Measurements from ENCODE around the gene CAMSAP1.

CAMSAP1 gene

DNA sequence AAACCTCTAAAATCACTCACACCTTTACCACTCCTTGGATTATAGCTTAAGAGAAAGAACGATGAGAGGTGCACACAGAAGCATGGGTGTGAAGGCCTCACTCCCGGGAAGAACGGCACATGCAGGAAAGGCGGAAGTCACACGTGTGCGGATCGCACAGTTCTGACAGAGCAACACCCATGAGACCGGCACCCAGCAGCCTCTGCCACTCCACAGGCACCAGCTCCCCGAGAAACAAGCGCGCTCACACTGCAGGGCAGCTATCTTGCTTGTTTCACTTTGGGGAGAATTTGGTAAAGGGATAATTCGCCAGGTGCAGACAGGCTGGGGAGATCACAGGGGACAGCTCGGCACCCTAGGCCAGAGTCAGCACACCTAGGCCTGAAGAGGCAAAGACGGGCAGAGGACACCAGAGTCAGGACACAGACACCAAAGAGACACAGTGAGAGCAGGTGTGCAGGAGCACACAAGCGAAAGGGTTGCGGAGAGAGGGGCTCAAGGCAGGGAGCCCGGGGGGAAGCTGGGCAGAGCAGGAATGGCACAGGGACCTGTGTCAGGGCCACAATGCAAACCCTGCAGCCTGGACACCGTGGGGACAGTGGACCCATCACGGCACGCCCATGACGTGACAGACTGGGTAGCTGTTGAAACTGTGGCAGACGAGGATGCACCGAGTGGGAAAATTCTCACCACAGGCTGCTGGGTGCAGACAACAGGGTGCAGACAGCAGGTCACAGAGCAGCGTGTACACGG lies 81.7 kb downstream of the CAMSAP1 start:
- Histone ChIP-seq H3K27ac (no peak overlapping the region), H3K4me3 (ENCODE audit: low read depth in 1 of 2, low read length in 1 of 2) (no peak overlapping the region), H3K36me3 (peaks cover 41% of the 10 kb centered on the region), H3K4me1 (ENCODE audit: control insufficient read depth in 1 of 2, insufficient read depth in 1 of 2, low read depth in 1 of 2, low read length in 1 of 2) (no peaks in the 10 kb centered on the region), H3K27me3 (no peaks in the 10 kb centered on the region), H3K9me3 (no peaks in the 10 kb centered on the region)
- TF ChIP-seq, protein P1, sequence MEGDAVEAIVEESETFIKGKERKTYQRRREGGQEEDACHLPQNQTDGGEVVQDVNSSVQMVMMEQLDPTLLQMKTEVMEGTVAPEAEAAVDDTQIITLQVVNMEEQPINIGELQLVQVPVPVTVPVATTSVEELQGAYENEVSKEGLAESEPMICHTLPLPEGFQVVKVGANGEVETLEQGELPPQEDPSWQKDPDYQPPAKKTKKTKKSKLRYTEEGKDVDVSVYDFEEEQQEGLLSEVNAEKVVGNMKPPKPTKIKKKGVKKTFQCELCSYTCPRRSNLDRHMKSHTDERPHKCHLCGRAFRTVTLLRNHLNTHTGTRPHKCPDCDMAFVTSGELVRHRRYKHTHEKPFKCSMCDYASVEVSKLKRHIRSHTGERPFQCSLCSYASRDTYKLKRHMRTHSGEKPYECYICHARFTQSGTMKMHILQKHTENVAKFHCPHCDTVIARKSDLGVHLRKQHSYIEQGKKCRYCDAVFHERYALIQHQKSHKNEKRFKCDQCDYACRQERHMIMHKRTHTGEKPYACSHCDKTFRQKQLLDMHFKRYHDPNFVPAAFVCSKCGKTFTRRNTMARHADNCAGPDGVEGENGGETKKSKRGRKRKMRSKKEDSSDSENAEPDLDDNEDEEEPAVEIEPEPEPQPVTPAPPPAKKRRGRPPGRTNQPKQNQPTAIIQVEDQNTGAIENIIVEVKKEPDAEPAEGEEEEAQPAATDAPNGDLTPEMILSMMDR (IDR thresholded peaks at IDR 0.05), result no peak

DNA sequence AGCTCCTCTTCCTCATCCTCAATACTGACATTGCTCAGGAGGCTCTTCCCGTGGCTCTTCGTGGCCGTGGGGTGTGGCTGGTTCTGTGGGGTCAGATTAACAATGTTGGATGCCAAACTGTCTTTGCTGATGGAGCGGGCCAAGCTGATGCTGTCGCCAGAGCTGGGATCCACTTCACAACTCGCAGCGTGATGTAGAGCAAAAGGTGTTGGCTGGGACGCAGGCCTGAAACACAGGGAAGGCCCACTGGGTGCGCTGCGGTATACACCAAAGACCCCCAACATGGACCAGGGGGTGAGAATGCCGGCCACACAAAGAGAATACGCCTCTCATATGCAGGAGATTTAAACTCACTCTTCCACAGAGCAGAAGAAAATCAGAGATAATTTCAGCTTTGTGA lies 84.3 kb downstream of the CAMSAP1 start:
- Histone ChIP-seq H3K27me3 (no peaks in the 10 kb centered on the region), H3K36me3 (peaks cover 61% of the 10 kb centered on the region), H3K4me3 (ENCODE audit: low read depth in 1 of 2, low read length in 1 of 2) (no peak overlapping the region), H3K4me1 (ENCODE audit: control insufficient read depth in 1 of 2, insufficient read depth in 1 of 2, low read depth in 1 of 2, low read length in 1 of 2) (no peaks in the 10 kb centered on the region), H3K27ac (no peak overlapping the region), H3K9me3 (no peaks in the 10 kb centered on the region)
- TF ChIP-seq, protein P1 (IDR thresholded peaks at IDR 0.05), result no peak

DNA sequence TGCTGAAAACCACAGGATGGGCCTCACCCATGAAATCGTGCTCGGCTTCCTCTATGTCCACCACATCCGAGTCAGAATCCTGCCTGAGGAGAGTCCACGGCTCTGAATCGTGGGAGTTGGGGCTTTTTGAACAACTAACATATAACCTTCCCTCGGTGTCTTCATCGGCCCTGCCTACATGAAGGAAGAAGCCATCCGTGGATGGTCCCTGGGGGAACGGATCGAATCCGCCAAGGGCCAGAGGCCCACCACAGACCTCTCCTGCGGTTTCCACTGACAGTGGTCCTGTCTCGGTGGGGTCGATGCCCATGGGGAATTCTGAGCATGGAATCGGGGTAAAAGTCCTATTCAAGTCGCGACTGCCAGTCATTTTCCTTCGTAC lies 85.0 kb downstream of the CAMSAP1 start:
- H3K4me1 ChIP-seq (ENCODE audit: control insufficient read depth in 1 of 2, insufficient read depth in 1 of 2, low read depth in 1 of 2, low read length in 1 of 2), result no peaks in the 10 kb centered on the region
- H3K27ac ChIP-seq, result no peak overlapping the region
- H3K36me3 ChIP-seq, result peaks cover 67% of the 10 kb centered on the region
- H3K9me3 ChIP-seq, result no peaks in the 10 kb centered on the region
- H3K4me3 ChIP-seq (ENCODE audit: low read depth in 1 of 2, low read length in 1 of 2), result no peak overlapping the region
- TF ChIP-seq, protein P1 (IDR thresholded peaks at IDR 0.05), result no peak
- no peaks in the 10 kb centered on the region for H3K27me3 ChIP-seq

DNA sequence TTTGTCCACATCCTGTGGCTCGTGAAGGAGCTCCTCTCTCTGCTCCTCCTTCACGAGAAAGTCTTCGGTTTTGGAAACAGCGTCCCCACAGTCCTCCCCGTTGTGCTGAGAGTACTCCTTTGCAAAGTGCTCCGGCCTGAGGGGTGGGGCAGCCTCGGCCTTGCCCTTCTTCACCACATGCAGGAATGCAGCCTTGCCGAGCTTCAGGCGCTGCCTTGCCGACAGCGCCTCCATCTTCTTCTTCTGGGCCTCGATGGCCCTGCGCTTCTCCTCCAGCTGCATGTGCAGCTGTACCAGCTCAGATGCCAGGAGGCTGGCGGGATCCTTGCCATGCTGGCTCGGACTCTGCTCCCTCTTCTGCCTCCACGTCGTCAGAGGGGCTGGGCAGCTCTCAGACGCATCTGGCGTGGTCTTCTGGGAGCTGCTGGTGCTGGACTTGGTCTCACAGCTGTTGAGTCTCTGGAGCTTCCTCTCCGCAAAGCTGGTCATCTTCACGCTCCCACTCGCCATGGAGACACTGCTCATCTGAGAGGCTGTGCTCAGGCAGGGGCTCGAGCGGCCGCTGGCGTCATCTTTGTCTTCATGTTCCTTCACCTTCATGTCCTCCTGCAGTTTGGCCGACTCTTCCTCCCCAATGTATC lies 85.5 kb downstream of the CAMSAP1 start:
- Histone ChIP-seq H3K27ac (no peak overlapping the region), H3K4me1 (ENCODE audit: control insufficient read depth in 1 of 2, insufficient read depth in 1 of 2, low read depth in 1 of 2, low read length in 1 of 2) (no peaks in the 10 kb centered on the region), H3K4me3 (ENCODE audit: low read depth in 1 of 2, low read length in 1 of 2) (no peak overlapping the region), H3K9me3 (no peaks in the 10 kb centered on the region), H3K27me3 (no peaks in the 10 kb centered on the region), H3K36me3 (peaks cover 72% of the 10 kb centered on the region)
- TF ChIP-seq, protein P1 (IDR thresholded peaks at IDR 0.05), result no peak

DNA sequence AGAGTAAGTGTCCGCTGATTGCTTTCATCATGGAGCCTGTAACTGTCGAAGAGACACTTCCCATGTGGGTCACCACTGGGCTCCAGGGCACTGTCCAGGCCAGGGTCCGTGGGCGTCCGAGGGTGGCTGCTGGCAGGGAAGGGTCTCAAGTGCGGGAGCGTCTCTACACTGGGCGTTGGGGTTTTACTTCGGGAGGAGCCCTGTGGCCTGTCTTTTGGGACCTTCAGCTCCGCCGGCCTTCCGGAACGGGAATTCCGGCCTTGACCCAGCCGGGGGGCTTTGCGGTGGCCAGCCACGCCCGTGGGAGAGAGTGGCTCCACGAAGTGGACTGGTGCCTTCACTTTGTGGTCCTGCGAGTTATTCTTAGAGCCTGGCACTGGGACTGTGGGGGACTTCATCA lies 86.2 kb downstream of the CAMSAP1 start:
- no peaks in the 10 kb centered on the region for H3K27me3 ChIP-seq
- no peak overlapping the region for H3K4me3 ChIP-seq (ENCODE audit: low read depth in 1 of 2, low read length in 1 of 2)
- H3K36me3 ChIP-seq, result peaks cover 80% of the 10 kb centered on the region
- no peak overlapping the region for H3K27ac ChIP-seq
- no peaks in the 10 kb centered on the region for H3K9me3 ChIP-seq
- TF ChIP-seq, protein P1 (IDR thresholded peaks at IDR 0.05), result no peak
- H3K4me1 ChIP-seq (ENCODE audit: control insufficient read depth in 1 of 2, insufficient read depth in 1 of 2, low read depth in 1 of 2, low read length in 1 of 2), result no peaks in the 10 kb centered on the region
